Measurements from ENCODE around the gene DDX1.
"Not testable (repeated sequence)": the region's sequence is repeated elsewhere in the genome, so short reads cannot be mapped to it uniquely, and the experiment has no call there.

DDX1 gene

GRCh38 chr2:15678909-15679308 lies 87.2 kb downstream of the DDX1 start:
- DNase-seq: no peak

- DNase-seq: no peak
These were observed 87.8 kb downstream of the DDX1 start for GRCh38 chr2:15679386-15679924.

GRCh38 chr2:15680132-15680531 lies 88.5 kb downstream of the DDX1 start:
- not testable (repeated sequence) for DNase-seq
